Measurements from ENCODE around the gene TMEM174.
"Not testable (repeated sequence)": the region's sequence is repeated elsewhere in the genome, so short reads cannot be mapped to it uniquely, and the experiment has no call there.

The TMEM174 gene

DNA sequence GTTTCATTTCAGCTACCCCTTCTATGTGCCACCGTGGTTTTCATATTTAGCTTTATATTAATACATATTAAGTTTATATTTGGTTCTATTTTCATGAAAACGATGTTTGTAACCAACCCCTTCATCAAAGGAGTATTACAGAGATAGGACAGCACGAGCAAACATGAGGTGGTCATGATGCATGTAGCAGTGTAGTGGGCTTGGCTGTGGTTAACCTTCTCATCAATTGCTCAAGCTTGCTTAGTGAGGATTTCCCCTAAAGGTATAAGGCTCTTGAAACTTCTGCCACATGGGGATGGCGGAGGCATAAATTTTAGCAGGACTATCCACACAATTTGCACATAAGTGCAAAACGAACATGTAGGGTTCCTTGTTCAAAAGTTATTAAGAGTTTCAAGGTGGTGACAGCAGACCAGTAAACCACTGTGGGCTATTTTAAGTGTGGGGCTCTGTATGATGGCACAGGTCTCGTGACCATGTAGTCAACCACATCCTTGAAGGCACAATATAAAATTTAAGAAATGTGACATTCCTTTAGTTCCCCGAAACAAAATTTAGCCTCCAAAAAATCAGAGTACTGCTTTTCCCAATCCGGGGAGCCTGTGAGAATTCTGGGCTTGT lies 24.8 kb downstream of the TMEM174 start:
- FAIRE-seq = no peak

DNA sequence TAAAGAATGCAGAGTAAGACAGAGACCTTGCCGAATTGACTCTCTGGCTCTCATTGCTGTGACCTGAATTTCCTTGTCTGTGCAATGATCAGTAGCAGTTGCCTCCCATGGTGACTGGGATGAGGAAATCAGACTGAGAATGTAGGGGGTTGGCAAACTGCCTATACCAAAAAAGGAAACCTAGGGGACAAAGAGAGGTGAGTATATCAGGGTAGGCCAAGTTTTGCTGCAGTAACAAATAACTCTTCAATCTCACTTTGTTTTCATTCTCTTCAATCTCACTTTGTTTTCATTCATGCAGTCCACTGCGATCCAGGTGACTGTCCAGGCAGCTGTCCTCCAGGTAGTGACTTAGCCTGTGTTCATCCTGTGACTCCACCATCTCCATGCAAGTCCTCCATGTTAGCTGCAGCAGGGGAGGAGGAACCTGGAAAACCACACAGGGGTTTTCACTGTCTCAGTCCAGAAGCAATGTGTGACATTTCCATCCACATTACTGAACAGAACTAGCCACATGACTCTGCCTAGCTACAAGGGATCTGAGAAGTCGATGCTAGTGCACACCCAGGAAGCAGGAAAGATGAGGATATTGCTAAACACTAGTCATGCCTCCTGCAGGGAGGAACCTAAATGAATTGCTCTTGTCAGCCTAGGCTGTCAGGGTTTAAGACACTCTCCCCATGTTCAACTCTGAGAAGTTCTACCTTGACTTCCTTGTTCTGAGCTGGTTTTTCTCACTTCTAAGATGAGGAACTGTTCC lies 26.0 kb downstream of the TMEM174 start:
- FAIRE-seq = no peak

DNA sequence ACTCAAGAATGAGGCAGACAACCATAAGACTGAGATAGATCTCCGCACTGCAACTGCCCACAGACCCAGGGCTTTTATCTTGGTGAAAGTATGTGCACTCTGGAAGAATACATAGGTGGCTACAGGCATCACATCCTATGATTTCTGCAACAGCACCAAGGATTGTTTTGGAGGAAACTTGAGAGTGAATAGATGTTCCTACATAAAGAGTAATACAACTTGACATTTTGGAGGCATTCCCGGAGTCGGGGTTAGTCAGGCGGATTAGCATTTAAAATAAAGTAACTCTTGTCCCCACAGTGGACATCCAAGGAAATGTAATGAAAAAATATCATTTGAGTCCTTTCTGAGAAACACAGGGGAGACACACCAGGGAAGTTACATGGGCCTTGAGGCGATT lies 26.7 kb downstream of the TMEM174 start:
- FAIRE-seq = no peak

DNA sequence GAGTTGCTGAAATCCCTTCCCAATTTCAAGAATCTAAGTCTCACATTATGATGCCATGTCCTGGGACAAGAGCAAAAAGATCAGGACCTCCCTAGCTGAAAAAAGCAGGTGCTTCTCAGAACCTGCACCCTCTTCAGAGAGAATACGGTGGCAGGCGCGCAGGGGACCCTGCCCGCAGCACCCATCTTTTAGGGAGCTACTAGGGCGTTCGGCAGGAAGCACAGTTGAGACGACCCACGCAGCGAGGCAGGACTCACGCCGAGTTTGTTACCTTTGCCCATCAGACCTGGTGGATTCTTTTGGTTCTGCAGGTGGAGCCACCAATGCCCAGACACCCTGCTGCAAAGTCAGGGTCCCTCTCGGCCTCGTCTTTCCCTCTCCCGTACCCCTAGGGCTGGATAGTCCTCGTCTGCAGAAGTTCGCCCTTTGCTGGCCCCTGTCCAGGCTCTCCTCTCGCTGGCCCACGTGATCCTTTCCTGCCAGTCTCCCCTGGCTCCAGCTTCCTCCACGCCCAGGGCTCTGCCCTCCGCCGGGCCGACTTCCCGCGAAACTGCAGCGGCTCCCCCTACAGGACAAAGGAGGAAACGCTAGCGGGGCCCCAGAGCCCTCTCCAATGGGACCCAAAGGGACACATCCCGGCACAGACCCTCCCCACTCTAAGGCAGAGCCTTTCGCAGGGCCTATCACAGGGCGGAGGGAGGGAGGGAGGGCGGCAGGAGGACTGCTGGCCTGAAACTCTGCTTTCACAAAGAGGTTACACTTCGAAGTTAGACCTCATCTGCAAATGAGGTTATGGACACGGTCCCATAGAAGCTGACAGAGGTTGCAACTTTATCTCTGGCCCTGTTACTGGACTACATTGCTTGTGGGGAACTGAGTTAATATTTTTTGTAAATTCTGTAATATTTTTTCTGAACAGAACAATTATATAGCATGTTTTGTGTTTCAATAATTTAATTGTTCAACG lies 28.8 kb downstream of the TMEM174 start:
- no peak for FAIRE-seq

DNA sequence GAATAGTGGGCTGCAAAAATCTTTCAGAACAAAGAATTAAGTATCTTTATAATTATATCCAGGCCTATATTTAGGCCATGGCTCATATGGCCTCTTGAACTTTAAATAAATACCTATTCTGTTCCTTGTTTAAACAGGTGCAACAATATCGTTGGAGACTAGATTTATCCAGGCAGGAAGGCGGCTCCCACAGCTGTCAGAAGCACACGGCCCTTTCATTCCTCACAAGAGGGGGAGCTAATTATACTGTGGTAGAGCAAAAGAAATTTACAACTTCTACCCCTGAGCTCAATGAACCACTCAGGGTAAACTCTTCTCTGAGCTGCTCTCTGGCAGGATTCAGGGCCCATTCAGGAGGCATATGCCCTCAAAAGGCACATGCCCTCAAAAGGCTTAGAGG lies 31.3 kb downstream of the TMEM174 start:
- FAIRE-seq = no peak

DNA sequence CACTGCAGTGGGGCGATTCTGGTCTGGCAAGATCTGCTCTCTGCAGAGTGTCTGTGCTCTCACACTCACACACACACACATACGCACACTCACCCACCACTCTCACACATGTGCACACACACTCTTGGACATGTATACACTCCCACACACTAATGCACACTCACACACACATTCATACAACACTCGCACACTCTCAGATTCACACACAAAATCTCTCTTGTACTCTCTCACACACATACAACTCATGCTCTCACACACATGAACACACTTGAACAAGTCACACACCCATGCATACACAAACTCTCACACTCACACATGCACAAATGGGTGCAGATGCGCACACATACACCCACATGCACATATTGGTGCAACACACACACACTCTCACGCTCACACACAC lies 31.7 kb downstream of the TMEM174 start:
- FAIRE-seq = no peak

DNA sequence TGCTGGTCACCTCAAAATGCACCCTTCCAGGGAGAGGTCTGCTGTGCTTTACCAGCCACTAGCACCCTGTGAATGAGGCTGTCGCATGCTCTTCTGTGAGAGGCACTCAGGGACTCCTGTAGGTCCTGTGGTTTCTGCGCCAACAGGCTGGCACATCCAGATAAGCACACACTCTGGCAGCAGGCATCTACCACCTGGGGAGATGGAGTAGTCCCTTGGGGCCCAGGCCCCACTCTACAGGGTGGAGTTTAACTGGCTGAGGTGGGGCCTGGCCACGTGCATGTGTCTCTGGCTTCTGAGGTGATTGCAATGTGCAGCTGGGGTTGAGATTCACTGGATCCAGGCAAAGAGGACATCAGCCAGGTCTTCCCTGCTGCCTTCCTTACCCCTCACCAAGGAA lies 32.3 kb downstream of the TMEM174 start:
- FAIRE-seq = no peak

DNA sequence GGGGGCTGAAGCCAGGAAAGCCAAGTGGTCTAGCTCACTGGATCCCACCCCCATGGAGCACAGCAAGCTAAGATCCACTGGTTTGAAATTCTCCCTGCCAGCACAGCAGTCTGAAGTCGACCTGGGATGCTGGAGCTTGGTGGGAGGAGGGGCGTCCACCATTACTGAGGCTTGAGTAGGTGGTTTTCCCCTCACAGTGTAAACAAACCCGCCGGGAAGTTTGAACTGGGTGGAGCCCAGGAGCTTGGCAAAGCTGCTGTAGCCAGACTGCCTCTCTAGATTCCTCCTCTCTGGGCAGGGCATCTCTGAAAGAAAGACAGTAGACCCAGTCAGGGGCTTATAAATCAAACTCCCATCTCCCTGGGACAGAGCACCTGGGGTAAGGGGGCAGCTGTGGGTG lies 34.2 kb downstream of the TMEM174 start:
- not testable (repeated sequence) for FAIRE-seq

DNA sequence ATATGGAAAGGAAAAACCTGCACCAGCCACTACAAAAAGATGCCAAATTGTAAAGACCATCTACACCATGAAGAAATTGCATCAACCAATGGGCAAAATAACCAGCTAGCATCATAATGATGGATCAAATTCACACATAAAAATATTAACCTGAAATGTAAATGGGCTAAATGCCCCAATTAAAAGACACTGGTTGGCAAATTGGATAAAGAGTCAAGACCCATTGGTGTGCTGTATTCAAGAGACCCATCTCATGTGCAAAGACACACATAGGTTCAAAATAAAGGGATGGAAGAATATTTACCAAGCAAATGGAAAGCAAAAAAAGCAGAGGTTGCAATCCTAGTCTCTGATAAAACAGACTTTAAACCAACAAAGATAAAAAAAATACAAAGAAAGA lies 36.1 kb downstream of the TMEM174 start:
- FAIRE-seq = not testable (repeated sequence)

DNA sequence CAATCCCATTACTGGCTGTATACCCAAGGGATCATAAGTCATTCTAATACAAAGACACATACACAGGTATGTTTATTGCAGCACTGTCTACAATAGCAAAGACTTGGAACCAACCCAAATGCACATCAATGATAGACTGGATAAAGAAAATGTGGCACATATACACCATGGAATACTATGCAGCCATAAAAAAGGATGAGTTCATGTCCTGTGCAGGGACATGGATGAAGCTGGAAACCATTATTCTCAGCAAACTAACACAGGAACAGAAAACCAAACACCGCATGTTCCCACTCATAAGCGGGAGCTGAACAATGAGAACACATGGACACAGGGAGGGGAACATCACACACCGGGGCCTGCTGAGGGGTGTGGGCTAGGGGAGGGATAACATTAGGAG lies 39.7 kb downstream of the TMEM174 start:
- not testable (repeated sequence) for FAIRE-seq

DNA sequence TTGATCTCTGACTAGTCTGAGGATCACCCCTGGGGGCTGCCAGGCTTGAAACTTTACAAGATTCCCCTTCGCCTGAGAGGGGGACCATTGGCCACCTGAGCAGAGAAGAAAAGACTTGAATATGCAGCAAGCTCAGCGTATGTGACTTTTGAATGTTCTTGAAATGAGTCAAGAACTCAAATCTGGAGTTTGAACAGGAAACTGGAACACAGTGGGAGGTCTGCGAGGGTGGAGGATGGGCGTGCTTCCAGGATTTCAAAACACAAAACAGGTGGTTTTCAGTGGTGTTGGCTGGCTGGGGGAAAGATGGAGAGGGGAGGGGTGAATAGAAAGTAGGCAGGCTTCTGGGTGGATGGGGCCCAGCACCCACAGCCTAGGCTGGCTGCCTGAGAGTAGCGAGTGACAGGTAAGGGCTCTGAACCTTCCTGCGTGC lies 40.6 kb downstream of the TMEM174 start:
- FAIRE-seq = no peak

DNA sequence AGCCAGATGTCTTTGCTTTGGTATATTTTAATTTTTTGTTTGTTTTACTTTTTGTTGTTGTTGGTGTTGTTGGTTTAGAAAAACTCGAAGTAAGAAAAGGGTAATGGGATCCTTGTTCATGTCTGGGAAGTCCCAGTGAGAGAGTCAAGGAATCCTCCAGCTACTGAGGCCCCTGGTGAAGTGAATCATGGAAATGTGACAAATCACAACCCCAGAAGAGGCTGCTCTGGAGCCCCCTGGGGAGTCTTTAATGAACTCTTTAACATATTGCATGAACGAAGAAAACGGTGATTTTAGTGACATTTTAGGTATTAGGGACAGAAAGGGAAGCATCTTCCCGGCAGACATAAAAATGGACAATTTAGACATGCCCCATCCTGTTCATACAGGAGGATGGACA lies 41.3 kb downstream of the TMEM174 start:
- FAIRE-seq = no peak

DNA sequence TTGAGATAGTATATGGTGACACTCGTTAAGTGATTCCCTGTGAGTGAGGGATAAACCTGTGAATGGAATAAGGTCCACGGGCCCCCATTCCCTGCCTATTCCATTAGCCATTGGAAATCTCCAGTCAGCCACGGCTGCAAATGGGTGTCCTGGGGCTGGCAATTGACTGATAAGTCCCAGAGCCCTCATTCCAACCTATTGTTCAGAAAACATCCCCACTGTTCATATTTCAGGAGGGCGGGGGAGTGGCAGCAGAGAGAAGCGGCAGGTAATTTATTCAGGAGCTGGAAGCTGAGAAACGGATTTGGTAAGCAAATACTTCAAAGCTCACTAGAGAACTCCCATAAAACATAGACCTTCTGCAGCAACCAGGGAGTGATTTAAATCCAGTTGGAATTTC lies 42.0 kb downstream of the TMEM174 start:
- no peak for FAIRE-seq

DNA sequence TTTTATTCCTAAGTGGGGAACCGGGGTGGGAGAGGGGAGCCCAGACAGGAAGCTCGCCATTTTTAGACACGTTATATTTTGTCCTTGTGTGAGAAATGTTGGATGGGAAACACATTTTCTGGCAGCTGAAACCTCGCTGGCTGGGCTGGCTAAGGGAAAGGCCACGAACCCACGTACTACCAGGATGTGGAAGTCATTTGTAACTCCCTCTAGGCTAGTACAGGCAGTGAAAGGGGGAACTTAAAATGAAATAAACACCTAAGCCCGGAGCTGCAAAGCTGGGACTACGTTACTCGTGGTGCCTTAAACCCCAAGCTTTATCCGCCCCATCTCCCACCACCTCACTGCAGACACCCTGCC lies 42.5 kb downstream of the TMEM174 start:
- FAIRE-seq = no peak

DNA sequence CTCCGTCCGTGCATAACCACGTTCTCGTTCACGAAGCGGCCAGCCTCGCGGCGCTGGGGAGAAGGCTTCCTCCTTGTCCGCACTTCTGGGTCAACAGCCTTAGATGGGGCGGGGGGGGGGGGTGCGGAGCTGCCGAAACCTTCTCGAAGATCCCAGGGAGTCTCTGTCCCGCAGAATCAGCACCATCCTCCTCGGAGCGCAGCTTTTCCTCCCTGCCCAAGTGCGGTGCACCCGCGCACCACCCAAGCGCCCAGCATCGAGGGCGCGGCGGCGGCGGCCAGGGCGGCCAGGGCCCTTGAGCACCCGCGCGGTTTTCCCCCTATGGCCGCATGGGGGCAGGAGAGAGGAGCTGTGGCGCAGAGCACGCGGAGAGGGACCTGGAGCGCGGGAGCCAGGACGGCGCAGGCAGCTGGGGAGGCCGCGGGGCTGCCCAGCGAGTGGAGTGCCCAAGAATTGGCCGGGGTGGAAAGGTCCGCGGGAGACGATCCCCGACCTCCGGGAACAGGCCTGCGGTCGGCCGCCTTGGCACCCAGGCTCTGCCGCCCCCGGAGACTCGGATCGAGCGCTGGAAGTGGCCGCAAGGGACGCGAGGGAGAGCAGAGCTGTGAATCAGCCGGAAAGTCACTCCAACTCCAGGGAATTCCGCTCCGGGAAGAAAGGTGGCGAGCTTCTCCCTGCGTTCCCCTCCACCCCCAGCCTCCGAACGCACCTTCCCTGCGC lies 43.1 kb downstream of the TMEM174 start:
- no peak for FAIRE-seq

DNA sequence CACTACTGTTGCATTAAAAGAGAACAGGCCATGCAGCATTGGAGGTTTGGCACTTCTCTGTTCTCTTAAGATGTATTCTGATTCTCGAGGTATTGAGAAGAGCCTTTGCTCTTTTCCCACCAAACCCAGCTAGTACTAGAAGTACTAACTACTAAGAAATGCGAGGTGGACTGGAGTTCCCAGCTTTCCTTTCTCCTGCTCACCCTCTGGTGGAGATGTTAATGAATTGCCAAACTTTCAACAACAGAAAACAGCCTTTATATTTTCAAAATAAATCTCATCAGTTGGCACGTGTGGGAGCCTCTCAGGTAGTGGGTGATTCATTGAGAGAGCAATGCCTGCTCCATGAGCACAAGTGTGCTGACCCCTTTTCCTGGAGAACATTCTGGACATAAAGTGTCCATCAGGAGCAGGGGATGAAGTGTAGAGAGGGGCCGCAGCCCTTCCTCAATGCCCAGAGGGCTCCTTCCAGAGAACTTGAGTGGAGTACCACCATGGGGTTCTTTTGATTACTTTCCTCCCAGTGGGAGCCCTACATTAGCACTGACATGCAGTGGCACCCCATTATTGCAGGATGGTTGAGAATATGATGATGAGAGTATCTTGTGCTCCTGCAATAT lies 45.7 kb downstream of the TMEM174 start:
- FAIRE-seq = no peak

DNA sequence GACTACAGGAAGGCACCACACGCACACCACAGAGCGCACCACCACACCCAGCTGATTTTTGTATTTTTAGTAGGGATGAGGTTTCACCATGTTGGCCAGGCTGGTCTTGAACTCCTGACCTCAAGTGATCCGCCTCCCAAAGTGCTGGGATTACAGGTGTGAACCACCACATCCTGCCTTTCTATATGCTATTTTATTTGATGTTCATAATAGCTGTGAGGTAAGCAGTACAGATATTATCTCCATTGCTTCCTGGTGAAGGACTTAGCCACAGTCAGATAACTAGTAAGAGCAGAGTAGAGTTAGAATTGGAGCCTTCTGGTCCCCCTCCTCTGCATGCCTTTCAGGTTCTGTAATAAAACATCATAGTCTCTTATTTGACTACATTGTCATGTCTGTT lies 46.3 kb downstream of the TMEM174 start:
- not testable (repeated sequence) for FAIRE-seq

DNA sequence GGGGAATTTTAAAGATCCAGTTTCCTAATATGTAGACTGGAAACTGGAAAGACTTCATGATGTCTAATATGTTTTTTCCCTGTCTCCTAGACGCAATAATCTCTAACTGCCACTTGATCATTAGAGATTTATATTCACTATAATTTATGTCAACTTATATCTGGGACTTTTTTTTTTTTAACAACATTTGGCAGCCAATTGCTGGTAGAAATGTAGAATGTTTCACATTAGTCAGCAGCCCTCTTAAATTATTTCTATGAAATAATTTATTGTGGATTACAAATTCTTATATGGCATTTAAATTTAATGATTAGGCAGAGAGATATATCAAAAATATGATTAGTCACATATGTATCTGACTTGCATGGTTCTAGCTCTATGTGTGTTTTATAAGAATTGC lies 48.2 kb downstream of the TMEM174 start:
- FAIRE-seq = no peak

DNA sequence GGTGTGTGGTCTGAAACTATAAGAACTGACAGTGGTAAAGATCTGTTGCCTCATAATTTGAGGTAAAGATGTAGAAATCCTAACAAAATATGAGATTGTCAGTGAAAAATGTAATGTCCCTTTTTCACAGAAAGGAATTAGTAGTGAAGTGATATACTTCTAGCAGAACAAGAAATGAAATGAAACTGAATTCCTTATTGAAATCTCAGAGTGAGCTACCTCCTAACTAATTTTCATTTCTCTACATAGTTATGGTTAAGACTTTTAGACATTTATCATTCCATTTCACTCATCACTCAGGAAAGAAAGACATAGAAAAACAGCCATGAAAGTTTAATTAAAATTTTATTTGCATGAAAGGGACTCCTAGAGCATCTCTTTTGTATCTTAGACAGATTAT lies 48.7 kb downstream of the TMEM174 start:
- FAIRE-seq = no peak

DNA sequence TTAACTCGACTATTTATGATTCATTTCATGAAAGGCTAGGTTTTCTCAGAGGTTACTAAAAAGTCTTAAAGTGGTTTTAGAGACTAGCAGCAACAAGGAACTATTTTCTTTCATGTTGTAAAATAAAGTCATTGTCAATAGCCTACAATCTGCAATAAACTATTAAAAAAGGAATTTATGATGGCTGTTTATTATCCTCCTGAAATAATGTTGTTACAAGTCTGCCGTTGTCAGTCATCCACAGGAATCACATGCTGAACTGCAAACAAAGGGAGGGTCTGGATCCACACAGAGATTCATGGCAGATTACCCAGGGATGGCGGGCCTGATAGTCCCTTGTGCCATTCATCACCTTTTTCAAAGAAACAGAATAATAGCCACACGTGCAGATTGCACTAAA lies 49.2 kb downstream of the TMEM174 start:
- no peak for FAIRE-seq
